HG03460 (cell line): ENCODE measurements around the gene KLHL22.
"Not testable (repeated sequence)": the region's sequence is repeated elsewhere in the genome, so short reads cannot be mapped to it uniquely, and the experiment has no call there.

ENCODE experiments used
- ATAC-seq: cut with Tn5 transposase; IDR thresholded peaks from one replicate; pipeline ENCODE4 v1.9.1; 2021; ENCODE audit not compliant: unreplicated experiment

The KLHL22 gene

GRCh38 chr22:20523086-20523983, 27.7 kb upstream of the KLHL22 start:
- no peak for ATAC-seq

DNA sequence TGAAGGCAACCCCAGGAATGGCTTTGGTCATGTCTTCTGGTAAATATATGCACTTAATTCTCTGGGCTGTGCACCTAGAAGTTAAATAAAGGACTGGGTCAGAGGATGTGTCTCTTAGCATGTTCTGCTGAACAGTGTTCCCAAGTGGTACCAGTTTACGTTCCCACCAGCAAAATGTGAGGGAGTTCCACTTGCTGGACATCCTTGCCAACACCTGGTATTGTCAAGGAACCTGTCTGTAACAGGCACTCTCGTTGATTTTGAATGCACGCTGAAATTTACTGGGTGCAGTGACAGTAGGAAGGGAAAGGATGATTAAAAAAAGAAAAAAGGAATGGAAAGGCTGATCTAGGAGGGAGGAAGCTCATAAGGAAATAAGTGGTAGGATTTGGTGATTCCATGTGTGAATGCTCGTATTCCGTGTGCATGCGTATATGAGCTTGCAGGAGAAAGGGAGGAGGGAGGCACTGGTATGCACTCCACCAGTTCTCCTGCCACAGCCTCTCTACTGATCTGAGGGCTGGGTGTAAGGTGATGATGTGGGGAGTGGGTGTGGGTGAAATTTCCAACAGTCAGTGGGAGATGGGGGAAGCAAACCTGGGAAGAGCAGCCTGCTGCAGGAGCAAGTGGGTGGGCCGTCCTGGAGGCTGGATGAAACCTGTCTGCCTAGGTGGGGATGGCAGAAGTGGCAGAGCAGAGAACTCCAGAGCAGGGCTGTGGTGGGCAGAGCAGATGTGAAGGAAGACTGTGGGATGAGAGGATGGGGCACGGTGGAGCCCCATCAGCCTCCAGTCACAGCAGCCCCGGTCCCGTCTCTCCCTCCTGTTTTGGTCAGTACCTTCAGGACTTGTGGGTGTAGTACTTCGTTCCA, 26.8 kb upstream of the KLHL22 start:
- no peak for ATAC-seq

DNA sequence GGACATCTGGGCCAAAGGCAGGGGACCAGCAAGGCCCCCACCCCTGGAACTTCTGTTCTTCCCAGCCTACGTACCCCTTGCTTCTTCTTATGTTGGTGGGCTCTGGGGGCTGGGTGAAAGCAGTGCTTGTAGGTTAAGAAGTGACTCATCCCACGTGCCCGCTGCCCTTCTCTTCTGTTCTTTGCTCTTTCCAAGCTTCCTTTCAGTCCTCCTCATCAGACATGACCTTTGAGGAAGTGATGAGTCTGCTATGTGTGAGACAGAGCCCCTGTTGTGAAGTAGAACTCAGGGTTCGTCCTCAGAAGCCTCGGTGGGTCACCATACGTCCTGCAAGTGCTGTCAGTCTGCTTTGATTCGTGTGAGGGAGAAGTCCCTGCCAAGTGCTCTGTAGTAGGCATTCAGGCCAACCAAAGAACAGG, 24.5 kb upstream of the KLHL22 start:
- ATAC-seq = no peak

DNA sequence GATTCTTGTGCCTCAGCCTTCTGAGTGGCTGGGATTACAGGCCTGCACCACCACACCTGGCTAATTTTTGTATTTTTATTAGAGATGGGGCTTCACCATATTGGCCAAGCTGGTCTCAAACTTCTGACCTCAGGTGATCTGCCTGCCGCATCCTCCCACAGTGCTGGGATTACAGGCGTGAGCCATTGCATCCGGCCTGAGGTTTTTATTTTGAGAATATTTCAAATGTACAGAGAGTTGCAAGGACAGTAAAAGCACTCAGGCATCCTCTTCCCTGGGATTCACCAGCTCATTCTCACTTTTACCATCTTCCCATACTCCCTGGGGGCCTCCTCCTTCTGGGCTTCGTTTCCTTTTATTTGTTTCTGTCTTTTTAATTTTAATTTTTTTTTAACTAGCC, 24.0 kb upstream of the KLHL22 start:
- ATAC-seq = no peak

DNA sequence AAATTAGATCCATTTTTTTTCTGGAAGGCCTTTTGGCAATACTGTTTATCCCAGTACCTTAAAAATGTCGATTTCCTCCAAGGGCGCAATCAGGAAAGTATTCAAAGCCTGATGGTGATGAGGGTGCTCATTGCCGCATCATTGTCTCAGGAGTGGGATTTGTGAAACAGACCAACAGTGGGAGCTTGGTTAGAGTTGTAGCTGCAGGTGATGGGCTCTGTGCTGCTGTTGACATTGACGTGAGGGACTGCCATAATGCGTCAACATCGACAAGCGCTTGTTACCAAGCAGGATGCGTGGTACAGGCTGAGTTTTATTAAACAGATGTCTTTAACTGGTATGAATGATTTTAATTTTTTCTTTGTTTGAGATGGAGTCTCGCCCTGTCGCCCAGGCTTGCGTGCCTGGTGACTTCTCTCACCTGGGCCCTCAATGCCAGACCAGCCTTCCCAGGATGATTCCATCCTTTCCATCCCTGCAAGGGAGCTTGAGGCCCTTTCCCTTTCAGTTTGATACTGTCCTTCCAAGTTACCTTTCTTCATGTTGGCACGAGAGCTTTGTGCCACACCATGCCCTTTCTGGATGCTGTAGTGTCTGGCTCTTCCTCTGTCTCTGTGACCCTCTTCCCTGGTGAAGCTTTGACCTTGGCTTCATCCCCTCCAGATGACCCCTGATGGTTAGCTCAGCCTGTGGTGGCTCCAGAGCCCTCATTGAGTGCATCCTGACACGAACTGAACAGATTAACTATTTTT, 22.4 kb upstream of the KLHL22 start:
- ATAC-seq = no peak

DNA sequence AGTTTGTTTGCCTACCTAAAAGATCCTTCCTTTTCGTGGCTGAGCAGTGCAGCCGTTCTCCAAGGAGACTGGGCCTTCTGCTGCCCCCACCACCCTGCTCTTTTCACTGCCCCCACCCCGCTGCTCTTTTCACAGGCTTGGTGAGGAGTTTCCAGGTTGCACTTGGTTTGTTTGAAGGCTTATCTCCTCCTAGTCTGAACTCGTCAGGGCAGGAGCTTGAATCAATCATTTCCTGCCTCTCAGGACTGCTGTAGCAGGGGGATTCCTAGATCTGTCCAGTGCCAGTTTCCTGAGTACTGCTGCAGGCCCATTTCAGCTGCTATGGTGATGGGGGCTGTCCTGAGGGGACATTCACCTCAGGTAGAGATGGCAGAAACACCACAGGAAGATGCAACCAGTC, 21.8 kb upstream of the KLHL22 start:
- ATAC-seq = no peak

DNA sequence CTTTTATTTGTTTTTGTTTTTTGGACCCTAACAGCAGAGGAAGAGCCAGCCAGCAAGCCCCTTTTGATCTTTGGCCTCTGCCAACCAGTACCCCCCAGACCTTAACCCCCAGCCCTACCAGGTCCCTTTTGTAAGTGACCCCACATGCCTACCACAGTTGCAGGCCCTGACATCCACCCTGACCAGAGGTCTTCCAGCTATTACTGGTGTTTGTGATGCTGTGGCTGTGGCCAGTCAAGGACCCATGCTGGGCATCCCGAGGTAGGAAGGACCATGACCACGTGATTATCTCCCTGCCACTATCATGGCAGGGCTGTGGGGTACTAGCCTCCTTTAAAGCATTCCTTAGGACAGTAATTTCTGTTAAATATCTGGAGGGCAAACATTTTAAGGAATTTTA, 20.8 kb upstream of the KLHL22 start:
- no peak for ATAC-seq

DNA sequence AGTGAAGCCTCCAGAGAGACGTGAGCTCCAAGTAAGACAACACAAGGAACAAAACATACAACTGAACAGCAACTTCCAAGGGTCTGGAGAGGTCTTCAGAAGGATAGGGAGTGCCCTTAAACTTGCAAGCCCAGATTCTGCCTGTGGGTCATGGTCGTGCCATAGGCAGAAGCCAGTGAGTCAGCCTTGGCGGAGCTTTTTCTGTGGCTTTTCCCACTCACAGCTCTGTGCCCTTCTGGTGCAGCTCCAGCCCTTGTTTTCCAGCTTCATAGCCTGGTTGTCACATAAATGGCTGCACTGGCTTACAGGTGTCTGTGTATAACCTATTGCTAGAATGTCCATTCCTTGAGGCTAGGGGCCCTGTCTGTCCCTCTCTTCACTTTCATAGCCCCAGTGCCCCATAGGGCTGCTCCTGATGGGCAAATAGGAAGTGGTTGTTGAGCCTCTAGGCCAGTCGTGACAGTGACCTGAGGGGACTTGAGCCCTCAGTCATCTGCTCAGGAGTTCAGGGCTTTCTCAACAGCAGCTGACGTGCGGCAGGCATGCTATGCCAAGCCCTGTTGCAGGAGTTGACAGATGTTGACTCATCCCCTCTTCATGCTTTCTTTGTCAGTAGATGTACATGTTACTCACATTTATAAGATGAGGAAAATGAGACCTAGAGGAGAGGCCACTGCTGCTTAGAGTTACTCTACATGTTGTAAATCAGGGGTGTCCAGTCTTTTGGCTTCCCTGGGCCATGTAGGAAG, 19.2 kb upstream of the KLHL22 start:
- no peak for ATAC-seq

DNA sequence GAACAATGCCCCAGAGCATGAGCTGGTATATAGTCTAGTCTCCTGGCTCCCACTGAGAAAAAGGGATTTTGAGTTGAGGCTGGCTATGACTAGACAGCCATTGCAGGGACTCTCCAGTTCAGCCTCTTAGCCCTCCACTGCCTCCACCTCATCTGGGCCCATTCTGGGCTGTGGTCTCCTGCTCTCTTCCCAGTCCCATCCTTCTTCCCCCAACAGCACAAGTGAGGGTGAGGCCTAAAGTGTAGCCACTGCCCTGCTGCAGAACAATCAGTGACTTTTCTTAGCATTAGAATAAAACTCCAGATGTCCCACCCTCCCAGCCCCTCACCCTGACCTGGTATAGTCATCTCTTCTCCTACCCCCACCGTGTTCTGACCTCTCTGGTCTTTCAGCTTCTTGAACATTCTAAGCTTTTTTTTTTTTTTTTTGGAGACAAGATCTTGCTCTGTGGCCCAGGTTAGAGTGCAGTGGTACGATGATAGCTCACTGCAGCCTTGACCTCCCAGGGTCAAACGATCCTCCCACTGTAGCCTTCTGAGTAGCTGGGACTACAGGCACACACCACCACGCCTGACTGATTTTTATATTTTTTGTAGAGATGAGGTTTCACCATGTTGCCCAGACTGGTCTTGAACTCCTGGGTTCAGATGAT, 16.1 kb upstream of the KLHL22 start:
- ATAC-seq = no peak

- no peak for ATAC-seq
Measured at GRCh38 chr22:20510811-20511577, 15.4 kb upstream of the KLHL22 start.

- no peak for ATAC-seq
Measured at GRCh38 chr22:20509344-20510047, 13.9 kb upstream of the KLHL22 start.

DNA sequence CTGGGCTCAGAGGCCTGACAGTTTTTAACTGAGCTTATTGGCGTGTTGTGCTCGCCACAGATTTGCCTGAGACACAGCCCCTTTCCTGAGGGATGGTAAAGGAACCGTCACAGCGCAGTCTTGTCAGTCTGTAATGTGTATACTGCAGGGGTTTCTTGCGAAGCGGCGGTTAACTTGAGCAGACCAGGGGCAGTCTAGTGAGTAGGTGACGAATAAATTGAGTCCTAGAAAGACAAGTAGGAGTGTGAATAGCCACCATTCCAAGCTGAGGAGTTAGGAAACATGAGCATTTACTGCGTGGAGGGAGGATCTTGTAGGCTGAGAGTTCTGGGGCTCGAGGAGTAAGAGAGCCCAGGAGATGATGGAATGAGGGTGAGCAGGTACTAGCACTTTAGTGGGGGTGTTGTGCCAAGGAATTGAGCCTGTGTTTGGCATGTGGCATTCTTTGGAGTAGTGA, 13.2 kb upstream of the KLHL22 start:
- ATAC-seq = no peak

DNA sequence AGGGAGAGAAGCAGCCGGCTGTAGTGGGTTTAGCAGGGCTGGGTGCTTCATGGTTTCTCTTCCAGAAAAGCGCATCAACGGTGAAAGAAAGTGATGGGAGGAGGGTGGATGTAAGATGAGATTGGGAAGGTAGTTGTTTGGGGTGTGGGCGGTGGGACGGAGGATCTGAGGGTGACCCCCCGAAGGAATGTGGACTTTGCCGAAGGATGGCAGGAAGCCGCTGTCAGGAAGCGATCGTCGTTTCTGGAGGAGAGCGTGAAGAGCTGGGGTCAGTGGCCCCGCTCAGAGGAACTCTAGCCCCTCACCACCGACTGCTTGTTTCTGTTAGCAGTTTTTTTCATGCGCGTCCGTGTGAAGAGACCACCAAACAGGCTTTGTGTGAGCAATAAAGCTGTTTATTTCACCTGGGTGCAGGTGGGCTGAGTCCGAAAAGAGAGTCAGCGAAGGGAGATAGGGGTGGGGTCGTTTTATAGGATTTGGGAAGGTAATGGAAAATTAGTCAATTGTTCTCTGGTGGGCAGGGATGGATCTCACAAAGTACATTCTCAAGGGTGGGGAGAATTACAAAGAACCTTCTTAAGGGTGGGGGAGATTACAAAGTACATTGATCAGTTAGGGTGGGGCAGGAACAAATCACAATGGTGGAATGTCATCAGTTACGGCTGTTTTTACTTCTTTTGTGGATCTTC, 12.6 kb upstream of the KLHL22 start:
- ATAC-seq = peak; percentile 21

- peak; percentile 76 for ATAC-seq
Measured at GRCh38 chr22:20507253-20508066, 11.9 kb upstream of the KLHL22 start, which contains the start of gene MED15. MED15 (plus strand) TSS chr22:20507610; CDS start chr22:20507679, 69 bp downstream.

DNA sequence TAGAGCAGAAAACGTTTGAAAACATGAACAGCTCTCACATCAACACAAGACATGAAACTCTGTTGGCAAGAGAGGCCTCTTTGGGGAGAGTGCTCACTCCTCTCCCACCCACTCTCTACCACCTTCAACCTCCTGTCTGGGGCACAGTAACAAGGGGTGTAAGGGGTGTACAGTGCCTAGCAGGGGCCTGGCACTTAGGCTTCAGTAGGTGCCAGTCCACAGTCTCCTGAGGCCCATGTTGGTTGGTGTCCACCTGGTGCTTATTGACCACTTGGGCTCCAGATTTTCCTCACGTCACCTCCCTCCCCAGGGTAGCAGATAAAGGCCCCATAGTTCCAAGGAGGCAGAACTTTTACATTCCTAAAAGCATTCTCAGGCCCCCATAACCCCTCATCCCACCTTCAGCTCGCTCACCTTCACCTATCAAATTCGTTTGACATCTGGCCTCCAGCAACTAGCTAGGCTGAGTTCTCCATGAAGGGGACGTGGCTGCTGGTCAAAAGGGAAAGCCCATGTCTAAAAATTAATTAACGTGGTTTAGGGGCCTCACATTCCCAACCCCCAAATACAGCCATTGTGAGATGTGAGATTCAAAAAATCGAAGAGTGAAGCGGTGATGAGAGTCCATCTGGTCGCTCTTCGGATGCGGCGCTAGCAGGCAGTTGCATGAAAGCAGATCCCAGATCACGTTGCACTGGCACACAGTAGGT, 11.1 kb upstream of the KLHL22 start:
- no peak for ATAC-seq

DNA sequence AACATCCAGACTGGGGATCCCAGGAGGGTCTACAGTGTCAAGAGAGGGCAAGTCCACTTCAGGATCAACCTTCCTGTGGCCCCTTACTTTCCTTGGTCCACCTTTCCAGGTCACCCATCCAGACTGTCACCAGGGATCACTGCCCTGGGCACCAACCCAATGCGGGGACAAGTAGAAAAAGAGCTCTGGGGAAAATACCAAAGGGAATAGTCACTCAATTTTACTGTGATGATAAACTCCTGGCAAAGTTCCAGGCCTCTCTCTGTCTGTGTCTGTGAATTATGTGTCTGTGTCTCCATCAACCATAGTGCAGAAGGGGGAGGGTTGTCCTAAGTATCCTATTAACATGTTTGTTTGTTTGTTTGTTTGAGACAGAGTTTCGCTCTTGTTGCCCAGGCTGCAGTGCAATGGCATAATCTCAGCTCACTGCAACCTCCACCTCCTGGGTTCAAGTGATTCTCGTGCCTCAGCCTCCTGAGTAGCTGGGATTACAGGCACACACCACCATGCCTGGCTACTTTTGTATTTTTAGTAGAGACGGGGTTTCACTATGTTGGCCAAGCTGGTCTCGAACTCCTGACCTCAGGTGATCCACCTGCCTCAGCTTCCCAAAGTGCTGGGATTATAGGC, 8.8 kb upstream of the KLHL22 start:
- not testable (repeated sequence) for ATAC-seq
